ENCODE measurements around the gene PDIK1L. TPM values are rescaled to one million over a fixed set of nuclear protein-coding genes. Genes with fewer than 3 reads are reported as not detected.

PDIK1L gene
- total and polyA plus RNA-seq, 9 of the 15 experiments (the other 6 are each of a cell fraction or from before 2014, with no cell fraction given): 12.8 to 30.2 (median 21.5) TPM

DNA sequence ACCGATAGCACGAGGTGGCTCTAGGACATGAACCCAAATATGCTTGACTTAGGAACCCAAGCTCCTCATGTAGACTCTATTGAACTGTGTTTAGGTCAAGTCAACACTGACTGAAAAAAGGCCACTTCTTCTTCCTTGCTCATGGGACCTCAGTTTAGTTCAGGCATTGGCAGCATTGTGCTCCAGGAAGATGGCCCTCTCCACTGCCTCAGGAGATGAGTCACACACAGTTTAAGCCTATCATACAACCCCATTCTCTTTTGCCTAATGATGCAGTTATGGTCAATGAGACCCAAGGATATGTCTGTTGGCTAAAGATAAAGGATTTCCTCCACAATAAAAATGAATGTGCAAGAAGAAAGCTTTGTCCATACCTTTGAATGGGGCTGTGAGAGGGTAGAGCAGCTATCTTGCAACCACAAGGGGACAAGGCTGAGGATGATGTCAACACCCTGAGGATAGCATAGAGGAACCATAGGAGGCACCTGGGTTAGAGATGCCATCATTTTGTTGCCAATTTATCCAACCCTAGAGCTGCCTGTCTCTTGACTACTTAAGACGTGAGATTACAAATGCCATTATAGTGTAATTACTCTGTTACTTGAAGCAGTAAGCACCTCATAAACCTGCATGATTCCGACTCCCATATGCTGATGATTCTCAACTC lies 41.2 kb upstream of the PDIK1L start (continued):
- TF ChIP-seq, protein P1, sequence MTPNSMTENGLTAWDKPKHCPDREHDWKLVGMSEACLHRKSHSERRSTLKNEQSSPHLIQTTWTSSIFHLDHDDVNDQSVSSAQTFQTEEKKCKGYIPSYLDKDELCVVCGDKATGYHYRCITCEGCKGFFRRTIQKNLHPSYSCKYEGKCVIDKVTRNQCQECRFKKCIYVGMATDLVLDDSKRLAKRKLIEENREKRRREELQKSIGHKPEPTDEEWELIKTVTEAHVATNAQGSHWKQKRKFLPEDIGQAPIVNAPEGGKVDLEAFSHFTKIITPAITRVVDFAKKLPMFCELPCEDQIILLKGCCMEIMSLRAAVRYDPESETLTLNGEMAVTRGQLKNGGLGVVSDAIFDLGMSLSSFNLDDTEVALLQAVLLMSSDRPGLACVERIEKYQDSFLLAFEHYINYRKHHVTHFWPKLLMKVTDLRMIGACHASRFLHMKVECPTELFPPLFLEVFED (CRISPR knock-in tag; conservative IDR thresholded peaks at IDR 0.05): peak; percentile 3; the same call in 1 of the 2 replicates
- TF ChIP-seq PURB (CRISPR knock-in tag; IDR thresholded peaks at IDR 0.05; ENCODE audit: low read depth): no peak
- TF ChIP-seq, protein P2, sequence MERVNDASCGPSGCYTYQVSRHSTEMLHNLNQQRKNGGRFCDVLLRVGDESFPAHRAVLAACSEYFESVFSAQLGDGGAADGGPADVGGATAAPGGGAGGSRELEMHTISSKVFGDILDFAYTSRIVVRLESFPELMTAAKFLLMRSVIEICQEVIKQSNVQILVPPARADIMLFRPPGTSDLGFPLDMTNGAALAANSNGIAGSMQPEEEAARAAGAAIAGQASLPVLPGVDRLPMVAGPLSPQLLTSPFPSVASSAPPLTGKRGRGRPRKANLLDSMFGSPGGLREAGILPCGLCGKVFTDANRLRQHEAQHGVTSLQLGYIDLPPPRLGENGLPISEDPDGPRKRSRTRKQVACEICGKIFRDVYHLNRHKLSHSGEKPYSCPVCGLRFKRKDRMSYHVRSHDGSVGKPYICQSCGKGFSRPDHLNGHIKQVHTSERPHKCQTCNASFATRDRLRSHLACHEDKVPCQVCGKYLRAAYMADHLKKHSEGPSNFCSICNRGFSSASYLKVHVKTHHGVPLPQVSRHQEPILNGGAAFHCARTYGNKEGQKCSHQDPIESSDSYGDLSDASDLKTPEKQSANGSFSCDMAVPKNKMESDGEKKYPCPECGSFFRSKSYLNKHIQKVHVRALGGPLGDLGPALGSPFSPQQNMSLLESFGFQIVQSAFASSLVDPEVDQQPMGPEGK (CRISPR knock-in tag; IDR thresholded peaks at IDR 0.05; ENCODE audit: borderline replicate concordance): no peak
- TF ChIP-seq ZBTB17 (CRISPR knock-in tag; IDR thresholded peaks at IDR 0.05): no peak; the same call in 1 of the 2 replicates
- no peak for TF ChIP-seq XRCC3 (IDR thresholded peaks at IDR 0.05)
- no peak for TF ChIP-seq XRCC4 (IDR thresholded peaks at IDR 0.05; ENCODE audit: extremely low read depth, insufficient read depth, insufficient read length)
- peak; percentile 83 for TF ChIP-seq MBD2 (IDR thresholded peaks at IDR 0.05; ENCODE audit: borderline replicate concordance, low read depth)
- no peak; the same call in 1 of the 2 replicates for TF ChIP-seq DIDO1 (tag; IDR thresholded peaks at IDR 0.05; ENCODE audit: low read depth)
- 0 out of 2 replicates have a peak, but pooled peaks have one; percentile 56 for TF ChIP-seq RHOXF2B (CRISPR knock-in tag; conservative IDR thresholded peaks at IDR 0.05)
- TF ChIP-seq, protein P3, sequence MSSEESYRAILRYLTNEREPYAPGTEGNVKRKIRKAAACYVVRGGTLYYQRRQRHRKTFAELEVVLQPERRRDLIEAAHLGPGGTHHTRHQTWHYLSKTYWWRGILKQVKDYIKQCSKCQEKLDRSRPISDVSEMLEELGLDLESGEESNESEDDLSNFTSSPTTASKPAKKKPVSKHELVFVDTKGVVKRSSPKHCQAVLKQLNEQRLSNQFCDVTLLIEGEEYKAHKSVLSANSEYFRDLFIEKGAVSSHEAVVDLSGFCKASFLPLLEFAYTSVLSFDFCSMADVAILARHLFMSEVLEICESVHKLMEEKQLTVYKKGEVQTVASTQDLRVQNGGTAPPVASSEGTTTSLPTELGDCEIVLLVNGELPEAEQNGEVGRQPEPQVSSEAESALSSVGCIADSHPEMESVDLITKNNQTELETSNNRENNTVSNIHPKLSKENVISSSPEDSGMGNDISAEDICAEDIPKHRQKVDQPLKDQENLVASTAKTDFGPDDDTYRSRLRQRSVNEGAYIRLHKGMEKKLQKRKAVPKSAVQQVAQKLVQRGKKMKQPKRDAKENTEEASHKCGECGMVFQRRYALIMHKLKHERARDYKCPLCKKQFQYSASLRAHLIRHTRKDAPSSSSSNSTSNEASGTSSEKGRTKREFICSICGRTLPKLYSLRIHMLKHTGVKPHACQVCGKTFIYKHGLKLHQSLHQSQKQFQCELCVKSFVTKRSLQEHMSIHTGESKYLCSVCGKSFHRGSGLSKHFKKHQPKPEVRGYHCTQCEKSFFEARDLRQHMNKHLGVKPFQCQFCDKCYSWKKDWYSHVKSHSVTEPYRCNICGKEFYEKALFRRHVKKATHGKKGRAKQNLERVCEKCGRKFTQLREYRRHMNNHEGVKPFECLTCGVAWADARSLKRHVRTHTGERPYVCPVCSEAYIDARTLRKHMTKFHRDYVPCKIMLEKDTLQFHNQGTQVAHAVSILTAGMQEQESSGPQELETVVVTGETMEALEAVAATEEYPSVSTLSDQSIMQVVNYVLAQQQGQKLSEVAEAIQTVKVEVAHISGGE (CRISPR knock-in tag; IDR thresholded peaks at IDR 0.05): peak in 1 of 3 experiments; percentile 83; a peak in 2 of 6 replicates
- TF ChIP-seq NCOR1 (IDR thresholded peaks at IDR 0.05): peak; percentile 98
- 0 out of 2 replicates have a peak, but pooled peaks have one; percentile 23 for TF ChIP-seq POLR2G (IDR thresholded peaks at IDR 0.05; ENCODE audit: low read depth, low read length)
- no peak for TF ChIP-seq SREBF1 (IDR thresholded peaks at IDR 0.05; ENCODE audit: borderline replicate concordance, low read depth, low read length)
- no peak for TF ChIP-seq BRCA1 (IDR thresholded peaks at IDR 0.05)
- no peak for TF ChIP-seq BRCA1 (CRISPR knock-in tag; IDR thresholded peaks at IDR 0.05)
- TF ChIP-seq, protein P4, sequence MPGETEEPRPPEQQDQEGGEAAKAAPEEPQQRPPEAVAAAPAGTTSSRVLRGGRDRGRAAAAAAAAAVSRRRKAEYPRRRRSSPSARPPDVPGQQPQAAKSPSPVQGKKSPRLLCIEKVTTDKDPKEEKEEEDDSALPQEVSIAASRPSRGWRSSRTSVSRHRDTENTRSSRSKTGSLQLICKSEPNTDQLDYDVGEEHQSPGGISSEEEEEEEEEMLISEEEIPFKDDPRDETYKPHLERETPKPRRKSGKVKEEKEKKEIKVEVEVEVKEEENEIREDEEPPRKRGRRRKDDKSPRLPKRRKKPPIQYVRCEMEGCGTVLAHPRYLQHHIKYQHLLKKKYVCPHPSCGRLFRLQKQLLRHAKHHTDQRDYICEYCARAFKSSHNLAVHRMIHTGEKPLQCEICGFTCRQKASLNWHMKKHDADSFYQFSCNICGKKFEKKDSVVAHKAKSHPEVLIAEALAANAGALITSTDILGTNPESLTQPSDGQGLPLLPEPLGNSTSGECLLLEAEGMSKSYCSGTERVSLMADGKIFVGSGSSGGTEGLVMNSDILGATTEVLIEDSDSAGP (CRISPR knock-in tag; IDR thresholded peaks at IDR 0.05): no peak
- TF ChIP-seq PHTF2 (CRISPR knock-in tag; IDR thresholded peaks at IDR 0.05): no peak
- peak; percentile 96 for TF ChIP-seq CEBPB (tag; IDR thresholded peaks at IDR 0.05)
